HEK293 (cell line): ENCODE results near the gene TRA2B.
A peak's percentile ranks its signal among the peaks of the same experiment; 100 is the strongest.

ENCODE experiments used
- CTCF ChIA-PET: fragments of 350-600 bp; formaldehyde crosslinking; extraction: SDS; loops from one replicate; lab custom pipeline; 2021; ENCODE audit warnings: antibody characterized with exemption; lab: Yijun Ruan, JAX
- POLR2A ChIA-PET: fragments of 300-600 bp; formaldehyde crosslinking; extraction: SDS; loops from one replicate; lab custom pipeline; 2020; ENCODE audit warnings: antibody characterized with exemption, inconsistent platforms; lab: Yijun Ruan, JAX
- H3K27ac ChIP-seq: fragments of 200-500 bp; sonication (Bioruptor generic); 2 replicates; pipeline ENCODE4 v1.5.1; 2014; ENCODE audit warnings: low read depth, low read length, control low read depth, inconsistent platforms; ENCODE audit errors: extremely low read depth
- H3K36me3 ChIP-seq, 2 experiments: fragments of 200-500 bp in 1 of 2; sonication (Bioruptor generic) in 1 of 2; 1 replicate in 1 of 2; 2 replicates in 1 of 2; pipeline ENCODE4 v1.5.1; 2014 to 2017; ENCODE audit warnings: inconsistent platforms in 2 of 2, low read length in 2 of 2; ENCODE audit not compliant: control insufficient read depth in 2 of 2, insufficient read depth in 1 of 2
- H3K4me1 ChIP-seq: fragments of 200-500 bp; sonication (Bioruptor generic); 2 replicates; pipeline ENCODE4 v1.5.1; 2014; ENCODE audit warnings: mild to moderate bottlenecking, low read length, inconsistent platforms; ENCODE audit not compliant: control insufficient read depth, insufficient read depth
- H3K4me3 ChIP-seq: 2 replicates; pipeline ENCODE4 v1.5.1; 2011; ENCODE audit warnings: low read depth, mild to moderate bottlenecking, control low read depth, low read length, moderate library complexity
- H3K9me3 ChIP-seq: fragments of 200-500 bp; sonication (Bioruptor generic); 2 replicates; pipeline ENCODE4 v1.5.1; 2014; ENCODE audit warnings: low read depth, low read length, inconsistent platforms; ENCODE audit not compliant: control insufficient read depth, insufficient read depth
- GFI1B ChIP-seq: fragments of 450-650 bp; formaldehyde crosslinking; IDR thresholded peaks from 2 replicates; pipeline ENCODE4 v1.5.1; 2016; ENCODE audit warnings: missing biosample characterization, missing genetic modification characterization
- IKZF3 ChIP-seq: fragments of 450-650 bp; IDR thresholded peaks from 2 replicates; pipeline ENCODE4 v1.5.0; 2018; ENCODE audit warnings: missing biosample characterization, mild to moderate bottlenecking, missing genetic modification characterization, moderate library complexity
- SP7 ChIP-seq: fragments of 450-650 bp; formaldehyde crosslinking; IDR thresholded peaks from 2 replicates; pipeline ENCODE4 v1.5.1; 2016; ENCODE audit warnings: missing biosample characterization, missing genetic modification characterization
- TCF7L2 ChIP-seq: IDR thresholded peaks from 2 replicates; pipeline ENCODE4 v1.6.1; 2011; ENCODE audit warnings: low read depth, mild to moderate bottlenecking, inconsistent platforms, low read length, moderate library complexity, borderline replicate concordance
- ZIC2 ChIP-seq: fragments of 450-650 bp; formaldehyde crosslinking; IDR thresholded peaks from 2 replicates; pipeline ENCODE4 v1.5.1; 2016; ENCODE audit warnings: missing biosample characterization, missing genetic modification characterization
- ZNF121 ChIP-seq: fragments of 450-650 bp; formaldehyde crosslinking; IDR thresholded peaks from 2 replicates; pipeline ENCODE4 v1.5.1; 2016; ENCODE audit warnings: missing biosample characterization, missing genetic modification characterization
- ZNF214 ChIP-seq: fragments of 450-650 bp; formaldehyde crosslinking; IDR thresholded peaks from 2 replicates; pipeline ENCODE4 v1.5.1; 2017; ENCODE audit warnings: missing biosample characterization, mild to moderate bottlenecking, missing genetic modification characterization, borderline replicate concordance
- ZNF23 ChIP-seq: fragments of 450-650 bp; formaldehyde crosslinking; IDR thresholded peaks from 2 replicates; pipeline ENCODE4 v1.5.1; 2016; ENCODE audit warnings: missing biosample characterization, missing genetic modification characterization, borderline replicate concordance
- ZNF274 ChIP-seq, 2 experiments: fragments of 200-500 bp in 1 of 2; fragments of 450-650 bp in 1 of 2; sonication (Bioruptor generic) in 1 of 2; formaldehyde crosslinking in 1 of 2; IDR thresholded peaks; 2 replicates each; pipeline versions ENCODE4 v1.5.1 to v1.6.1; 2014 to 2016; ENCODE audit warnings: borderline replicate concordance in 1 of 2, inconsistent platforms in 1 of 2, low read length in 1 of 2, missing biosample characterization in 1 of 2, missing genetic modification characterization in 1 of 2
- ZNF48 ChIP-seq: fragments of 450-650 bp; formaldehyde crosslinking; IDR thresholded peaks from 2 replicates; pipeline ENCODE4 v1.5.1; 2016; ENCODE audit warnings: missing biosample characterization, missing genetic modification characterization
- ZNF501 ChIP-seq: fragments of 450-650 bp; formaldehyde crosslinking; IDR thresholded peaks from 2 replicates; pipeline ENCODE4 v1.5.1; 2016; ENCODE audit warnings: missing biosample characterization, missing genetic modification characterization
- TF ChIP-seq, protein P1 (sequence below): fragments of 450-650 bp; formaldehyde crosslinking; IDR thresholded peaks from 2 replicates; pipeline ENCODE4 v1.5.1; 2016; ENCODE audit warnings: missing biosample characterization, missing genetic modification characterization
- TF ChIP-seq, protein P2 (sequence below): fragments of 450-650 bp; formaldehyde crosslinking; IDR thresholded peaks from 2 replicates; pipeline ENCODE4 v1.5.1; 2016; ENCODE audit warnings: missing biosample characterization, missing genetic modification characterization
- TF ChIP-seq, protein P3 (sequence below): fragments of 450-650 bp; formaldehyde crosslinking; IDR thresholded peaks from 2 replicates; pipeline ENCODE4 v1.5.1; 2017; ENCODE audit warnings: missing biosample characterization, missing genetic modification characterization
- TF ChIP-seq, protein P4 (sequence below): fragments of 450-650 bp; formaldehyde crosslinking; IDR thresholded peaks from 2 replicates; pipeline ENCODE4 v1.5.1; 2016; ENCODE audit warnings: missing biosample characterization, missing genetic modification characterization

TRA2B gene

DNA sequence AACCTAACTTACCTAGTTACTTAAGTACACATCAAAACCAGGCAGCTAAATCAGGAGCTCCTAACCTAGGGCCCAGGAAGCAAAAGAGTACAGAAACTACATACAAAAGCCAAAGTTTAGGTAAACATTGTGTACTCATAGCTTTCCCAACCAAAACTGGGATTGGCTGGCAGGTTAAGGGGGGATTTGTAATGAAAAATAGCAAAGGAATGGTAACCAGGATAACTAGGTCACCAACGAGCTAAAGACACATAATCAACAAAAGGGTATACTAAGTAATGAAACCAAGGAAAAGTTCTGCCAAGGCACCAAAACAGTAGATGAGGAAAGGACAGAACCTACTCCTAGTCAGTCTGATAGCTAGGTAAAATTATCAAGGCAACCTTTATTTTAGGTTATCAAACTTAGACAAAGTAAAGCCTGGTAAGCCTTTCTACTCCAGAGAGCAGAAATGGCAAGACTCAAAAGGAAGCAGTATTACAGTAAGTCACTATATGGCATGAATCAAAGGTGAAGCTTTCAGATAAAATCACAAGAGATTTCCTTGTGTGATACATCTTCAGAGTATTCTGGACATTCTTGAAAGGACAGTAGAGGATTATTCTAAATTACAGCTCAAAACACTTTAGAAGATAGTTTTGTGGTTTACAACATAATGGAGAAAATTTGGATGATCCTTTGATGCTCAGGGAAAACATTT, 10.2 kb downstream of the TRA2B start:
- POLR2A ChIA-PET, result interaction anchor here (0.9 to 2.6 kb wide), 5 partner anchors 8 to 16 kb away, joined by 3 to 17 read pairs (median 3); partner anchors contain the start of gene TRA2B
- Histone ChIP-seq H3K36me3 (peaks cover 19 to 97% of the 10 kb centered on the region in 2 experiments), H3K9me3 (no peaks in the 10 kb centered on the region), H3K4me3 (no peak overlapping the region), H3K4me1 (peaks cover 43% of the 10 kb centered on the region), H3K27ac (no peak overlapping the region)
- CTCF ChIA-PET, result interaction anchor here (0.9 to 2.0 kb wide), 3 partner anchors 16 to 267 kb away, joined by 3 to 5 read pairs (median 4); no protein-coding TSS in a partner anchor
- TF ChIP-seq ZNF501 (peak; percentile 47; the same call in 1 of the 2 replicates), ZNF121 (tag by site-specific recombination) (no peak), GFI1B (tag by site-specific recombination) (no peak), TCF7L2 (no peak), IKZF3 (tag by site-specific recombination) (0 out of 2 replicates have a peak, but pooled peaks have one; percentile 18)

DNA sequence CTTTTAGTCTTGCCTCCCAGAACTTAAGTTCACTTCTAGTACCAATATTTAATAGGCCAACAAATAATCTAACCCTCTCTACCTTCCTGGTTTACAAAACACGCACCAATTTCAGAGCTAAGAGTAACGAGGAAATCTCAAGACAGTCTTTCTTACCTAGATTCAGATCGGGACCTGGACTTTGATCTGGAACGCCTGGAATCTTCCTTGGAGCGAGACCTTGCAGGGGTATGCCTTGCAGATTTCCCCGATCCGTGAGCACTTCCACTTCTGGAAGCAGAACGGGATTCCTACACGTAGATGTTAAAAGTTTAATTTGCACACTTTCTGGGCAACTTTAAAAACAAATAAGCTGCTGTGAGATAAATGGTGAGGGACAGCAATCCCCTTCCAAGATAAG, 11.4 kb downstream of the TRA2B start:
- peaks cover 31 to 99% of the 10 kb centered on the region in 2 experiments for H3K36me3 ChIP-seq
- no peaks in the 10 kb centered on the region for H3K9me3 ChIP-seq
- POLR2A ChIA-PET, result interaction anchor here (0.9 to 2.6 kb wide), 4 partner anchors 8 to 12 kb away, joined by 3 to 17 read pairs (median 4); partner anchors contain the start of gene TRA2B
- H3K4me3 ChIP-seq, result no peak overlapping the region
- TF ChIP-seq ZNF214, result no peak
- TF ChIP-seq, protein P1, sequence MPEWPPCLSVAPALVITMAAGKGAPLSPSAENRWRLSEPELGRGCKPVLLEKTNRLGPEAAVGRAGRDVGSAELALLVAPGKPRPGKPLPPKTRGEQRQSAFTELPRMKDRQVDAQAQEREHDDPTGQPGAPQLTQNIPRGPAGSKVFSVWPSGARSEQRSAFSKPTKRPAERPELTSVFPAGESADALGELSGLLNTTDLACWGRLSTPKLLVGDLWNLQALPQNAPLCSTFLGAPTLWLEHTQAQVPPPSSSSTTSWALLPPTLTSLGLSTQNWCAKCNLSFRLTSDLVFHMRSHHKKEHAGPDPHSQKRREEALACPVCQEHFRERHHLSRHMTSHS, result no peak
- no peak for TF ChIP-seq ZNF23 (tag by site-specific recombination)
- TF ChIP-seq, protein P2, sequence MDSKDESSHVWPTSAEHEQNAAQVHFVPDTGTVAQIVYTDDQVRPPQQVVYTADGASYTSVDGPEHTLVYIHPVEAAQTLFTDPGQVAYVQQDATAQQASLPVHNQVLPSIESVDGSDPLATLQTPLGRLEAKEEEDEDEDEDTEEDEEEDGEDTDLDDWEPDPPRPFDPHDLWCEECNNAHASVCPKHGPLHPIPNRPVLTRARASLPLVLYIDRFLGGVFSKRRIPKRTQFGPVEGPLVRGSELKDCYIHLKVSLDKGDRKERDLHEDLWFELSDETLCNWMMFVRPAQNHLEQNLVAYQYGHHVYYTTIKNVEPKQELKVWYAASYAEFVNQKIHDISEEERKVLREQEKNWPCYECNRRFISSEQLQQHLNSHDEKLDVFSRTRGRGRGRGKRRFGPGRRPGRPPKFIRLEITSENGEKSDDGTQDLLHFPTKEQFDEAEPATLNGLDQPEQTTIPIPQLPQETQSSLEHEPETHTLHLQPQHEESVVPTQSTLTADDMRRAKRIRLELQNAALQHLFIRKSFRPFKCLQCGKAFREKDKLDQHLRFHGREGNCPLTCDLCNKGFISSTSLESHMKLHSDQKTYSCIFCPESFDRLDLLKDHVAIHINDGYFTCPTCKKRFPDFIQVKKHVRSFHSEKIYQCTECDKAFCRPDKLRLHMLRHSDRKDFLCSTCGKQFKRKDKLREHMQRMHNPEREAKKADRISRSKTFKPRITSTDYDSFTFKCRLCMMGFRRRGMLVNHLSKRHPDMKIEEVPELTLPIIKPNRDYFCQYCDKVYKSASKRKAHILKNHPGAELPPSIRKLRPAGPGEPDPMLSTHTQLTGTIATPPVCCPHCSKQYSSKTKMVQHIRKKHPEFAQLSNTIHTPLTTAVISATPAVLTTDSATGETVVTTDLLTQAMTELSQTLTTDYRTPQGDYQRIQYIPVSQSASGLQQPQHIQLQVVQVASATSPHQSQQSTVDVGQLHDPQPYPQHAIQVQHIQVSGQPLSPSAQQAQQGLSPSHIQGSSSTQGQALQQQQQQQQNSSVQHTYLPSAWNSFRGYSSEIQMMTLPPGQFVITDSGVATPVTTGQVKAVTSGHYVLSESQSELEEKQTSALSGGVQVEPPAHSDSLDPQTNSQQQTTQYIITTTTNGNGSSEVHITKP (tag by site-specific recombination), result no peak
- no peak for TF ChIP-seq ZIC2
- TF ChIP-seq, protein P3, sequence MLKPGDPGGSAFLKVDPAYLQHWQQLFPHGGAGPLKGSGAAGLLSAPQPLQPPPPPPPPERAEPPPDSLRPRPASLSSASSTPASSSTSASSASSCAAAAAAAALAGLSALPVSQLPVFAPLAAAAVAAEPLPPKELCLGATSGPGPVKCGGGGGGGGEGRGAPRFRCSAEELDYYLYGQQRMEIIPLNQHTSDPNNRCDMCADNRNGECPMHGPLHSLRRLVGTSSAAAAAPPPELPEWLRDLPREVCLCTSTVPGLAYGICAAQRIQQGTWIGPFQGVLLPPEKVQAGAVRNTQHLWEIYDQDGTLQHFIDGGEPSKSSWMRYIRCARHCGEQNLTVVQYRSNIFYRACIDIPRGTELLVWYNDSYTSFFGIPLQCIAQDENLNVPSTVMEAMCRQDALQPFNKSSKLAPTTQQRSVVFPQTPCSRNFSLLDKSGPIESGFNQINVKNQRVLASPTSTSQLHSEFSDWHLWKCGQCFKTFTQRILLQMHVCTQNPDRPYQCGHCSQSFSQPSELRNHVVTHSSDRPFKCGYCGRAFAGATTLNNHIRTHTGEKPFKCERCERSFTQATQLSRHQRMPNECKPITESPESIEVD (tag by site-specific recombination), result no peak
- no peak for TF ChIP-seq SP7 (tag by site-specific recombination)
- TF ChIP-seq, protein P4, sequence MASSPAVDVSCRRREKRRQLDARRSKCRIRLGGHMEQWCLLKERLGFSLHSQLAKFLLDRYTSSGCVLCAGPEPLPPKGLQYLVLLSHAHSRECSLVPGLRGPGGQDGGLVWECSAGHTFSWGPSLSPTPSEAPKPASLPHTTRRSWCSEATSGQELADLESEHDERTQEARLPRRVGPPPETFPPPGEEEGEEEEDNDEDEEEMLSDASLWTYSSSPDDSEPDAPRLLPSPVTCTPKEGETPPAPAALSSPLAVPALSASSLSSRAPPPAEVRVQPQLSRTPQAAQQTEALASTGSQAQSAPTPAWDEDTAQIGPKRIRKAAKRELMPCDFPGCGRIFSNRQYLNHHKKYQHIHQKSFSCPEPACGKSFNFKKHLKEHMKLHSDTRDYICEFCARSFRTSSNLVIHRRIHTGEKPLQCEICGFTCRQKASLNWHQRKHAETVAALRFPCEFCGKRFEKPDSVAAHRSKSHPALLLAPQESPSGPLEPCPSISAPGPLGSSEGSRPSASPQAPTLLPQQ, result no peak
- TF ChIP-seq ZNF48, result no peak
- TF ChIP-seq ZNF274 (IDR thresholded peaks at IDR 0.05; ENCODE audit: low read length), result no peak
- TF ChIP-seq ZNF274 (tag by site-specific recombination; IDR thresholded peaks at IDR 0.05; ENCODE audit: borderline replicate concordance), result no peak
- no peak overlapping the region for H3K27ac ChIP-seq
- peaks cover 35% of the 10 kb centered on the region for H3K4me1 ChIP-seq
- CTCF ChIA-PET, result interaction anchor here (0.7 to 1.1 kb wide), 2 partner anchors 10 to 17 kb away, joined by 3 read pairs; no protein-coding TSS in a partner anchor
